ENCODE data around the gene KRTAP9-4.
"Not testable (repeated sequence)": the region's sequence is repeated elsewhere in the genome, so short reads cannot be mapped to it uniquely, and the experiment has no call there.

KRTAP9-4 gene

GRCh38 chr17:41249637-41250240, at the start of gene KRTAP9-4:
KRTAP9-4 (plus strand) TSS chr17:41249687; CDS start chr17:41249721, 34 bp downstream.
- DNase-seq = not testable (repeated sequence)

- DNase-seq = no peak
Measured at GRCh38 chr17:41211845-41212466, 37.5 kb upstream of the KRTAP9-4 start.

- no peak for DNase-seq
Measured at GRCh38 chr17:41212524-41213169, 36.8 kb upstream of the KRTAP9-4 start.

- no peak for DNase-seq
Measured at GRCh38 chr17:41215681-41216080, 33.8 kb upstream of the KRTAP9-4 start.

- no peak for DNase-seq
Measured at GRCh38 chr17:41223821-41224220, 25.7 kb upstream of the KRTAP9-4 start.

- DNase-seq = no peak
Measured at GRCh38 chr17:41226051-41226450, 23.4 kb upstream of the KRTAP9-4 start.

- DNase-seq = not testable (repeated sequence)
Measured at GRCh38 chr17:41226598-41227095, 22.8 kb upstream of the KRTAP9-4 start, which contains the start of gene KRTAP9-2. KRTAP9-2 (plus strand) TSS chr17:41226648; CDS start chr17:41226655, 7 bp downstream.

GRCh38 chr17:41230094-41230493, 19.4 kb upstream of the KRTAP9-4 start:
- no peak for DNase-seq

- DNase-seq = no peak
Measured at GRCh38 chr17:41231731-41232130, 17.8 kb upstream of the KRTAP9-4 start.

GRCh38 chr17:41232399-41233105, 16.9 kb upstream of the KRTAP9-4 start, which contains the start of gene KRTAP9-3:
KRTAP9-3 (plus strand) TSS chr17:41232449; CDS start chr17:41232502, 53 bp downstream.
- not testable (repeated sequence) for DNase-seq

GRCh38 chr17:41237116-41237515, 12.4 kb upstream of the KRTAP9-4 start:
- not testable (repeated sequence) for DNase-seq

GRCh38 chr17:41237949-41238437, 11.5 kb upstream of the KRTAP9-4 start, which contains the start of gene KRTAP9-8:
KRTAP9-8 (plus strand) TSS chr17:41237999; CDS start chr17:41238052, 53 bp downstream.
- DNase-seq = not testable (repeated sequence)

GRCh38 chr17:41246995-41247787, 2.3 kb upstream of the KRTAP9-4 start:
- not testable (repeated sequence) for DNase-seq

- no peak for DNase-seq
Measured at GRCh38 chr17:41251261-41251660, 1.8 kb downstream of the KRTAP9-4 start.

- DNase-seq = no peak
Measured at GRCh38 chr17:41254861-41255260, 5.4 kb downstream of the KRTAP9-4 start.

GRCh38 chr17:41255381-41256290, 6.1 kb downstream of the KRTAP9-4 start, which contains the start of gene KRTAP9-9:
KRTAP9-9 (plus strand) TSS chr17:41255384.
- not testable (repeated sequence) for DNase-seq

- DNase-seq = no peak
Measured at GRCh38 chr17:41256291-41256685, 6.8 kb downstream of the KRTAP9-4 start.

GRCh38 chr17:41258406-41258805, 8.9 kb downstream of the KRTAP9-4 start:
- DNase-seq = no peak

GRCh38 chr17:41263212-41263611, 13.7 kb downstream of the KRTAP9-4 start:
- DNase-seq = no peak

- DNase-seq = no peak
Measured at GRCh38 chr17:41264599-41264998, 15.1 kb downstream of the KRTAP9-4 start.

- no peak for DNase-seq
Measured at GRCh38 chr17:41265078-41265477, 15.6 kb downstream of the KRTAP9-4 start, which contains the start of gene KRTAP9-6. KRTAP9-6 (plus strand) TSS chr17:41265378; CDS start chr17:41265378, 0 bp downstream.

Measured in activated naive CD4-positive, alpha-beta T cell treated with Interleukin-2 at 50 U/mL for 16 hours (primary cell).